GM21528 (cell line): ENCODE data around the gene PDILT.
"Not testable (repeated sequence)": the region's sequence is repeated elsewhere in the genome, so short reads cannot be mapped to it uniquely, and the experiment has no call there.

Source experiments
- ATAC-seq: cut with Tn5 transposase; IDR thresholded peaks from one replicate; pipeline ENCODE4 v1.9.1; 2021; ENCODE audit warnings: mild to moderate bottlenecking, moderate library complexity; ENCODE audit not compliant: unreplicated experiment, low FRiP score

Gene PDILT

GRCh38 chr16:20404637-20405036 lies at the start of gene PDILT:
Gene PDILT (minus strand): TSS chr16:20404737. CDS start chr16:20399300, 5,437 bp downstream.
- no peak for ATAC-seq

GRCh38 chr16:20453633-20454032 lies 49.1 kb upstream of the PDILT start:
- ATAC-seq = not testable (repeated sequence)

GRCh38 chr16:20451364-20451763 lies 46.8 kb upstream of the PDILT start, which contains the start of gene ACSM2A:
Gene ACSM2A (plus strand): TSS chr16:20451521. CDS start chr16:20460115, 8,594 bp downstream.
- not testable (repeated sequence) for ATAC-seq

- not testable (repeated sequence) for ATAC-seq
Observed at GRCh38 chr16:20446652-20447393, 42.3 kb upstream of the PDILT start.

- ATAC-seq = not testable (repeated sequence)
Observed at GRCh38 chr16:20441859-20442258, 37.3 kb upstream of the PDILT start.

- no peak for ATAC-seq
Observed at GRCh38 chr16:20441191-20441590, 36.7 kb upstream of the PDILT start.

GRCh38 chr16:20440731-20441130 lies 36.2 kb upstream of the PDILT start:
- ATAC-seq = not testable (repeated sequence)

- not testable (repeated sequence) for ATAC-seq
Observed at GRCh38 chr16:20439820-20440231, 35.3 kb upstream of the PDILT start.

GRCh38 chr16:20438950-20439349 lies 34.4 kb upstream of the PDILT start:
- ATAC-seq = not testable (repeated sequence)

- no peak for ATAC-seq
Observed at GRCh38 chr16:20430948-20431347, 26.4 kb upstream of the PDILT start.

- ATAC-seq = not testable (repeated sequence)
Observed at GRCh38 chr16:20430480-20430879, 25.9 kb upstream of the PDILT start.

- ATAC-seq = not testable (repeated sequence)
Observed at GRCh38 chr16:20429499-20429898, 25.0 kb upstream of the PDILT start.

- ATAC-seq = not testable (repeated sequence)
Observed at GRCh38 chr16:20427401-20427797, 22.9 kb upstream of the PDILT start.

GRCh38 chr16:20424129-20424866 lies 19.8 kb upstream of the PDILT start:
- ATAC-seq = no peak

- not testable (repeated sequence) for ATAC-seq
Observed at GRCh38 chr16:20423772-20424128, 19.2 kb upstream of the PDILT start.

- not testable (repeated sequence) for ATAC-seq
Observed at GRCh38 chr16:20421748-20422147, 17.2 kb upstream of the PDILT start.

GRCh38 chr16:20419093-20419492 lies 14.6 kb upstream of the PDILT start:
- ATAC-seq = not testable (repeated sequence)

- no peak for ATAC-seq
Observed at GRCh38 chr16:20415541-20415940, 11.0 kb upstream of the PDILT start.

GRCh38 chr16:20411055-20411454 lies 6.5 kb upstream of the PDILT start:
- ATAC-seq = no peak

GRCh38 chr16:20410121-20410723 lies 5.7 kb upstream of the PDILT start:
- ATAC-seq = no peak
